Activated CD4-positive, alpha-beta T cell treated with anti-CD3 and anti-CD28 coated beads for 36 hours (primary cell): Measurements from ENCODE around the gene APOBEC3C. TPM values are rescaled to one million over a fixed set of nuclear protein-coding genes. Genes with fewer than 3 reads are reported as not detected.
A peak's percentile ranks its signal among the peaks of the same experiment; 100 is the strongest.

Source experiments
- ATAC-seq: fragments of 200-7000 bp; cut with Tn5 transposase; one replicate; pipeline ENCODE4 v1.10.0; 2021; ENCODE audit warnings: mild to moderate bottlenecking, moderate library complexity
- CTCF ChIA-PET: fragments of 350-600 bp; sonication (Branson Sonifier 250); formaldehyde crosslinking; loops from one replicate; lab custom pipeline; 2021; ENCODE audit warnings: antibody characterized with exemption; lab: Charles Lee
- POLR2A ChIA-PET: fragments of 350-600 bp; sonication (Branson Sonifier 250); formaldehyde crosslinking; loops from one replicate; lab custom pipeline; 2021; ENCODE audit warnings: antibody characterized with exemption, inconsistent platforms; lab: Charles Lee
- DNase-seq: peaks from one replicate; pipeline ENCODE4 v3.0.0-alpha.2; 2020
- H3K27ac Mint-ChIP-seq: one replicate; pipeline ENCODE4 v1.8.0; 2021; ENCODE audit warnings: mixed read lengths
- H3K27me3 Mint-ChIP-seq: one replicate; pipeline ENCODE4 v1.8.0; 2021; ENCODE audit warnings: mixed read lengths
- H3K36me3 Mint-ChIP-seq: one replicate; pipeline ENCODE4 v1.8.0; 2021; ENCODE audit warnings: low read depth, mixed read lengths
- H3K4me1 Mint-ChIP-seq: one replicate; pipeline ENCODE4 v1.8.0; 2021; ENCODE audit warnings: mixed read lengths
- H3K4me3 Mint-ChIP-seq: one replicate; pipeline ENCODE4 v1.8.0; 2021; ENCODE audit warnings: mild to moderate bottlenecking, moderate library complexity, mixed read lengths
- H3K9me3 Mint-ChIP-seq: one replicate; pipeline ENCODE4 v1.8.0; 2021; ENCODE audit warnings: low read depth, mixed read lengths
- intact Hi-C, 2 experiments: fragments of 100-400 bp; cut with DNase I in 1 of 2; cut with micrococcal nuclease in 1 of 2; formaldehyde crosslinking; loops; one replicate each; pipeline versions ENCODE4 v1.14.2 to v1.15.1; 2022 to 2024; cut with DNase I, micrococcal nuclease
- total RNA-seq, 2 experiments: library from RNA; stranded (reverse); gene quantifications; one replicate each; pipeline ENCODE4 v1.2.3, GENCODE V29; 2021

APOBEC3C gene
- 10 to 100 TPM; 75.3 to 98.5 TPM for total RNA-seq

GRCh38 chr22:39013942-39014722, at the start of gene APOBEC3C:
Gene APOBEC3C, plus strand, starts transcription at chr22:39014257. Its CDS starts 106 bp downstream, at chr22:39014363.
- Mint-ChIP-seq H3K27ac (peak within 1 kb of the TSS; percentile 95), H3K27me3 (no peaks in the 10 kb centered on the region), H3K9me3 (no peaks in the 10 kb centered on the region), H3K36me3 (peaks cover 4% of the 10 kb centered on the region), H3K4me1 (peaks cover 33% of the 10 kb centered on the region), H3K4me3 (peak within 1 kb of the TSS; percentile 93)
- intact Hi-C loops, result loop anchor here (2.0 to 10.0 kb wide), 8 partner anchors 63 to 511 kb away; partner anchors contain the start of genes APOBEC3G (in 1 of the 2), ATF4 (in 1 of the 2), RPL3 (in 1 of the 2) and SUN2 (in 1 of the 2)
- CTCF ChIA-PET, result interaction anchor here (0.6 to 1.0 kb wide), 2 partner anchors 11 to 33 kb away, joined by 3 read pairs; no protein-coding TSS in a partner anchor
- POLR2A ChIA-PET, result no interaction called here
- ATAC-seq (peak; percentile 96), DNase-seq (peak; percentile 89)

- Mint-ChIP-seq H3K4me1 (peaks cover 4% of the 10 kb centered on the region), H3K36me3 (no peaks in the 10 kb centered on the region), H3K27me3 (peaks cover 5% of the 10 kb centered on the region), H3K27ac (no peak overlapping the region), H3K9me3 (no peaks in the 10 kb centered on the region), H3K4me3 (no peak overlapping the region)
- intact Hi-C loops, result no loop called here
- ChIA-PET POLR2A (no interaction called here), CTCF (no interaction called here)
- DNase-seq (no peak), ATAC-seq (no peak)
Measured at GRCh38 chr22:38964306-38964705, 49.8 kb upstream of the APOBEC3C start.

- H3K9me3 Mint-ChIP-seq, result no peaks in the 10 kb centered on the region
- intact Hi-C loops, result no loop called here
- DNase-seq (no peak), ATAC-seq (no peak)
- no peak overlapping the region for H3K27ac Mint-ChIP-seq
- peaks cover 5% of the 10 kb centered on the region for H3K27me3 Mint-ChIP-seq
- H3K4me1 Mint-ChIP-seq, result peaks cover 4% of the 10 kb centered on the region
- ChIA-PET CTCF (no interaction called here), POLR2A (no interaction called here)
- no peak overlapping the region for H3K4me3 Mint-ChIP-seq
- H3K36me3 Mint-ChIP-seq, result no peaks in the 10 kb centered on the region
Measured at GRCh38 chr22:38964989-38965388, 49.1 kb upstream of the APOBEC3C start.

GRCh38 chr22:38965614-38966379, 48.3 kb upstream of the APOBEC3C start:
- ATAC-seq, result no peak
- Mint-ChIP-seq H3K9me3 (no peaks in the 10 kb centered on the region), H3K36me3 (no peaks in the 10 kb centered on the region), H3K4me1 (peaks cover 4% of the 10 kb centered on the region), H3K4me3 (no peak overlapping the region), H3K27ac (no peak overlapping the region), H3K27me3 (peaks cover 9% of the 10 kb centered on the region)
- intact Hi-C loops, result no loop called here
- ChIA-PET POLR2A (no interaction called here), CTCF (interaction anchor here (0.7 to 1.0 kb wide), 2 partner anchors 16 to 36 kb away, joined by 4 read pairs; partner anchors contain the start of gene APOBEC3B)
- no peak for DNase-seq

GRCh38 chr22:38966380-38966702, 47.7 kb upstream of the APOBEC3C start:
- no peak for ATAC-seq
- Mint-ChIP-seq H3K27ac (no peak overlapping the region), H3K4me1 (peaks cover 4% of the 10 kb centered on the region), H3K4me3 (no peak overlapping the region), H3K9me3 (no peaks in the 10 kb centered on the region), H3K27me3 (peaks cover 10% of the 10 kb centered on the region), H3K36me3 (no peaks in the 10 kb centered on the region)
- no peak for DNase-seq
- intact Hi-C loops, result no loop called here
- CTCF ChIA-PET, result interaction anchor here (0.6 to 1.0 kb wide), 4 partner anchors 16 to 37 kb away, joined by 3 to 4 read pairs (median 4); partner anchors contain the start of gene APOBEC3B
- POLR2A ChIA-PET, result no interaction called here

- no peaks in the 10 kb centered on the region for H3K36me3 Mint-ChIP-seq
- intact Hi-C loops, result no loop called here
- peaks cover 4% of the 10 kb centered on the region for H3K4me1 Mint-ChIP-seq
- peaks cover 10% of the 10 kb centered on the region for H3K27me3 Mint-ChIP-seq
- ChIA-PET CTCF (interaction anchor here (0.6 to 1.0 kb wide), 2 partner anchors 18 to 36 kb away, joined by 3 read pairs; no protein-coding TSS in a partner anchor), POLR2A (no interaction called here)
- ATAC-seq (no peak), DNase-seq (no peak)
- H3K4me3 Mint-ChIP-seq, result no peak overlapping the region
- no peaks in the 10 kb centered on the region for H3K9me3 Mint-ChIP-seq
- no peak overlapping the region for H3K27ac Mint-ChIP-seq
Measured at GRCh38 chr22:38966942-38967341, 47.1 kb upstream of the APOBEC3C start.

- no peaks in the 10 kb centered on the region for H3K9me3 Mint-ChIP-seq
- ChIA-PET POLR2A (no interaction called here), CTCF (interaction anchor here (1.0 to 1.2 kb wide), 2 partner anchors 17 to 131 kb away, joined by 3 read pairs; no protein-coding TSS in a partner anchor)
- peaks cover 10% of the 10 kb centered on the region for H3K27me3 Mint-ChIP-seq
- intact Hi-C loops, result no loop called here
- DNase-seq (no peak), ATAC-seq (no peak)
- H3K27ac Mint-ChIP-seq, result no peak overlapping the region
- H3K4me3 Mint-ChIP-seq, result no peak overlapping the region
- H3K36me3 Mint-ChIP-seq, result no peaks in the 10 kb centered on the region
- peaks cover 4% of the 10 kb centered on the region for H3K4me1 Mint-ChIP-seq
Measured at GRCh38 chr22:38967451-38968450, 46.3 kb upstream of the APOBEC3C start.

GRCh38 chr22:38968801-38969200, 45.3 kb upstream of the APOBEC3C start:
- intact Hi-C loops, result no loop called here

GRCh38 chr22:38970551-38970950, 43.5 kb upstream of the APOBEC3C start:
- POLR2A ChIA-PET, result interaction anchor here (1.3 kb wide), 1 partner anchor 17 kb away, joined by 3 read pairs; no protein-coding TSS in a partner anchor
- ATAC-seq, result no peak
- Mint-ChIP-seq H3K9me3 (no peaks in the 10 kb centered on the region), H3K36me3 (no peaks in the 10 kb centered on the region), H3K27ac (no peak overlapping the region), H3K4me1 (peaks cover 2% of the 10 kb centered on the region), H3K4me3 (no peak overlapping the region), H3K27me3 (peaks cover 10% of the 10 kb centered on the region)
- CTCF ChIA-PET, result interaction anchor here (0.6 to 2.6 kb wide), 6 partner anchors 9 to 164 kb away, joined by 3 to 10 read pairs (median 3); no protein-coding TSS in a partner anchor
- intact Hi-C loops, result no loop called here
- no peak for DNase-seq

More at GRCh38 chr22:38968801-38969200, 45.3 kb upstream of the APOBEC3C start:
- DNase-seq (no peak), ATAC-seq (no peak)
- no peak overlapping the region for H3K27ac Mint-ChIP-seq
- ChIA-PET POLR2A (no interaction called here), CTCF (interaction anchor here (1.0 to 2.6 kb wide), 3 partner anchors 11 to 130 kb away, joined by 3 to 10 read pairs (median 3); no protein-coding TSS in a partner anchor)
- peaks cover 10% of the 10 kb centered on the region for H3K27me3 Mint-ChIP-seq
- no peaks in the 10 kb centered on the region for H3K36me3 Mint-ChIP-seq
- peaks cover 4% of the 10 kb centered on the region for H3K4me1 Mint-ChIP-seq
- no peaks in the 10 kb centered on the region for H3K9me3 Mint-ChIP-seq
- H3K4me3 Mint-ChIP-seq, result no peak overlapping the region

- no peak overlapping the region for H3K4me3 Mint-ChIP-seq
- no peak overlapping the region for H3K27ac Mint-ChIP-seq
- ChIA-PET CTCF (interaction anchor here (0.6 to 2.6 kb wide), 8 partner anchors 8 to 164 kb away, joined by 3 to 10 read pairs (median 3); partner anchors contain the start of gene APOBEC3B), POLR2A (interaction anchor here (1.3 kb wide), 1 partner anchor 17 kb away, joined by 3 read pairs; no protein-coding TSS in a partner anchor)
- no peak for DNase-seq
- ATAC-seq, result no peak
- peaks cover 10% of the 10 kb centered on the region for H3K27me3 Mint-ChIP-seq
- peaks cover 2% of the 10 kb centered on the region for H3K4me1 Mint-ChIP-seq
- H3K9me3 Mint-ChIP-seq, result no peaks in the 10 kb centered on the region
- intact Hi-C loops, result no loop called here
- H3K36me3 Mint-ChIP-seq, result no peaks in the 10 kb centered on the region
Measured at GRCh38 chr22:38971202-38971601, 42.9 kb upstream of the APOBEC3C start.
